HT-29 (cell line): ENCODE results near the gene RNF215. TPM values are rescaled to one million over a fixed set of nuclear protein-coding genes. Genes with fewer than 3 reads are reported as not detected.

Experiments
- DNase-seq: peaks from one replicate; pipeline ENCODE4 v3.0.0-alpha.2; 2015; ENCODE audit warnings: low spot score
- total RNA-seq: library from RNA; depleted of rRNA; stranded (reverse); fragments of >200 nt; shearing (Covaris generic); gene quantifications from 2 replicates; pipeline ENCODE4 v1.2.3, GENCODE V29; 2014; rRNA removed

The RNF215 gene
- 4.8 and 9.5 TPM in 2 replicates for total RNA-seq

DNA sequence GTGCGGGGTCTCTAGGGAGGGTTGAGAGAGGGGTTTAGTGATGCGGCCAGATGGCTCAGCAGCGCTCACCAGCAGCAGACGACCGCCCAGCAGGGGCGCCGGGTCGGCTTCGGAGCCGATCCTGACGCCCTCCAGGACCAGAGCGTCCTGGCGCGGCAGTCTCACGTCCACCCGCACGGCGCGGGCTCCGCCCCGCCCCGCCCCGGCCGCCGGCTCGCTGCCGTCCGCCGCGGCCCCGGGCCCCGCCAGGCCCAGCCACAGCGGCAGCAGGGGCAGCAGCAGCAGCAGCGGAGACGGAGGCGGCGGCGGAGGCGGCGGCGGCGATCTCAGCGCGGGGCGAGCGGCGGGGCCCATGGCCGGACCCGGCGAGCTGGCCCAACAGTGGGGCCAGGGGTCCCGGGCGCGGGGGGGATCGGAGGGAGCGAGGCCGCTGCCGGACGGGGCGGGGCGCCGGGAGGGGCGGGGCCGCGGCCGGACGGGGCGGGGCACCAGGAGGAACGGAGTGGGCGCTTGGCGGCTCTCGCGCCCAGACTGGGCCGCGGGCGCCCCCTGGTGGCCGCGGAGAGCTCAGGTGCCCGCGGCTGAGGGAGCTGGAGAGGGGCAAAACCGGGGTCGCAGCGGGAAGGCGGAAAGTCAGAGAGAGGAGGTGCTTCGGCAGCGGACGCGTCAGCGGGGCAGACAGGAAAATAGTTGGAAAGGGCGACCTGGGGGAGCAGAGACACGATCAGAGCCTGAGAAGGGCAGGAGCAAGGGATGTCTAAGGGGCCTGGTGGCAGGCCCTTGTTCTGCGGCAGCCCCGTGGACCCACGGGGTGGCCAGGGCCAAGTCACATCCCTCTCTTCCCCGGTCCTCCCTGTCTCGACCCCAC lies at the start of gene RNF215:
Gene RNF215, minus strand, starts transcription at position 452 of the 868 bp plus-strand sequence. Its CDS starts 98 bp downstream, at position 354.
- peak; percentile 73 for DNase-seq

DNA sequence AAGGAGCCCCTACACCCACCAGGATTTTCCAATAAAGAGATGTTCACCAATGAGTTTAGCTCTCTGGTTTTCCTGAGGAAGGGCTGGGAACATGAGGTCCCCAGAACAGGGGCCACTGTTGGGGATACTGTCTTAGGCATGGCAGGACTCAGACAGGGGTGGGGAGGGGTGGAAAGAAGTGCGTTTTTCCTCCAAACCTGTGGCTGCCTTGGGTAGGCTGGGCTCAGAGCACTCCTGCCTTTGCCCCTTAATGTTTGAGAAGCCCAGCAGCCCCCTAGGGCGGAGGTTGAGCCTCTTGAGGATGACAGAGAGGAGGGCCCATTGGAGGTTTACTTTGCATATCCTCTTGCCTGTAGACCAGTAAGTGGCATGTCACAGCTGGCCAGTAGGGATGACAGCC lies 49.0 kb upstream of the RNF215 start:
- no peak for DNase-seq

DNA sequence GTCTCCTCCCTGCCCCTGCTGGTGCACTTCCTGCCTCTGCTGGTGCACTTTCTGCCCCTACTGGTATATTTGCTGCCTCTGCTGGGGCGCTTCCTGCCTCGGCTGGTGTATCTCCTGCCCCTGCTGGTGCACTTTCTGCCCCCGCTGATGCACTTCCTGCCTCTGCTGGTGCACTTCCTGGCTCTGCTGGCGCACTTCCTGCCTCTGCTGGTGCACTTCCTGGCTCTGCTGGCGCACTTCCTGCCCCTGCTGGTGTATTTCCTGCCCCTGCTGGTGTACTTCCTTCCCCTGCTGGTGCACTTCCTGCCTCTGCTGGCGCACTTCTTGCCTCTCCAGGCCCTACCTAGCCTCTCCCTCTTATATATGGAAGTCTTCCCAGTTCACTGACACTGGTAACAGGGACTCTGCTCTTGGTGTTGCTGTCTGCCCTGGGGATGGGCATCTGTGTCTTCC lies 48.5 kb upstream of the RNF215 start:
- no peak for DNase-seq

DNA sequence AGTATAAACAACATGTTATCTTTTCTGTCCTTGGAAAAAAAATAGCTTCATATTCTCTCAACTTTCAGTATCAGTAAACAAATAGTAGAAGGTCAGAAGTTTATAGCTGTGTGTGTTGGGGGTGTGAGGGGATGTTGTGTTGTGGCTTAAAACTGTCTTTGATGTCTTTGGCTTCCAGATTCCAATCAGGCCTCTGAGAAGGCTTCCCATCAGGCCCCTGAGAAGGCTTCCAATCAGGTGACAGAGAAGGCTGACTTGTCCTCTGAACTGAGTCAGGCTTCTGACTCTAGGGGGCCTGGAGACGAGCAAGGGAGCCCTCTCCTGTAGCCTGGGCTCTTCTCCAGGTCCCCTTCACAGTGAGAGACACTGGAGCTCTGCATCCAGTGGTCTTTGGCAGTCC lies 47.6 kb upstream of the RNF215 start:
- DNase-seq = no peak

DNA sequence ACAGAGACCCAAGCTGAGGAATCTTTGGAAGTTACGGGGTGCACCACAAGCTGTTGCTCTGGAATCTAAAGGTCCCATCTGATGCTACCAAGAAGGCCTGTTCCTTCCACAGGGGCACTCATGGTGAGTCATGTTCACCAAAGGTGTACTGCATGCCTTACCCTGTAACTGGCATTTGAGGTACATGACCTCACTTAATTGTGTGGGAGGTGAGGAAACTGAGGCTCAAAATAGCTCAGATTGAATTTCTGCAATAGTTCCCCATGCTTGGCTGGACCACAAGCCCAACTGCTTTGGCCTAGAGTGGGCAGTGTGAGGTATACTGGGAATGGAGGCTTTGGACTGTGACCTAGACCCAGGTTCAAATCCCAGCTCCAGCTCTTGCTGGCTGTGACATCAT lies 46.6 kb upstream of the RNF215 start:
- no peak for DNase-seq

DNA sequence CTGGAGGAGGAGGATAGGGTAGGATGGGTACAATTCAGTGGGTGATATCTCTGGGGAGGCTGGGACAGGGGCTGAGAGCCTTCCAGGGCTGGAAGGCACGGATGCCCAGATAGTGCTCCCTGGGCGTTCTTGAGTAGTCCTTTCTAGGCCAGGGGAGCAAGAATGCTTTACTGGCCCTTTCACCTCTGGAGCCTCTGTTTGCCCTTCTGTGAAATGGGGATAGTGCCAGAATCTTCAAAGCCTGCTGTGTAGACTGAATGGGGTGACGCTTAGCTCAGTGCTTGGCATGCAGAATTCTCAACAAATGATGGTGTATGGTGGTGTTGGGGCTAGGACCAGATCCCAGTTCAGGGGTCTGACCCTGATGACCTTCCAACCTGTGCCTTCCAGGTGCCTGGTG lies 46.0 kb upstream of the RNF215 start:
- DNase-seq = no peak

DNA sequence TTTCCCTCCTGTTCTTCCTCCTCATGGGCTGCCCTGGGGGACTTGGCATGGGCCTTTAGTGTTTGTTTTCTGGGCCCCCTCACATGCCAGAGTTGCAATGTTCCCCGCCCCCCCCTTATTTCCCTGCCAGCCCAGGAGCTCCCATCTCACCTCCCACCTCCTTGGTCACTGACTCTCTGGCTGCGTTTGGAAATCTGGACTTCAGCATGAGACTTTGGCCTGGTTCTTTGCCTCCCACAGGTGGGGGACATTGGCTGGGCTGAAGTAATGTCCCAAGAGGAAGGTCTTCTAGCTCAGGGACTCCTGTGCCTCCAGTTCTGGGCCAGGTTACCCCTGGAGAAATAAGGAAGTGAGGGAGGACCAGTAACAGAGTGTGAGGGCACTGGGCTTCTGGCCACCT lies 45.3 kb upstream of the RNF215 start:
- no peak for DNase-seq

DNA sequence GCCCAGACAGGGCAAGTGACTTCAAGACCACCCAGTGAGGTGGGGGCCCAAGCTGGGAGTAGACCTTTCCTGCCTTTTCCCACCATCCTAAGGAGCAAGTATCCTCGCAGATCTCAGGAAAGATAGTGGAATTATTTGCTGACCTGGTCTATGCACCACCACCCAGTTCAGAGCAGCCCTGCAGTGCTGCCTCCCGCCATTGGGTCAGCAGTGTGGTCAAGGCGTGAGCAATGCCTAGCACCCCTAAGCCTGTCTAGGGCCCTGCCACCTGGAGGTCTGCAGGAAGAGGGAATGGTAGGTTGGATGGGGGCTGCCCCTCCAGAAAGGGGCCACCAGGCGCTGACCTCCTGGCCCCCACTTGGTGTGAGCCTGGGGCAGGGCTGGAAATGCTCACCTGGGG lies 44.9 kb upstream of the RNF215 start:
- no peak for DNase-seq

DNA sequence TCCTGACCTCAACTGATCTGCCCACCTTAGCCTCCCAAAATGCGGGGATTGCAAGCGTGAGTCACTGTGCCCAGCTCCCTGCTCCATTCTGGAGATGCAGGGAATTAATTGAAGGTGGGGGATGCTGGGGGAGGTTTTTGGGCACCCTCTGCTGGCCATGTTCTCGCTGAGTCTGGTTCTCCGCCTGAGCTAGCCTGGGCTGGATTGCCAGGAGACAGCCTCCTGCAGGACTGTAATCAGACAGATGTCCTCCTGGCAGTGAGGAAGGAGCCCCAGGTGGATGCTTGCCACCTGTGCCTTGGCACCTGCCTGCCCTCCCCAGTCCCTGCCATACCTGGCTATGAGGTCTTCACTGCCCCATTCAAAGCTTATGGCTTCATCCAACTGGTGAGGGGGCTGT lies 43.7 kb upstream of the RNF215 start:
- DNase-seq = no peak

DNA sequence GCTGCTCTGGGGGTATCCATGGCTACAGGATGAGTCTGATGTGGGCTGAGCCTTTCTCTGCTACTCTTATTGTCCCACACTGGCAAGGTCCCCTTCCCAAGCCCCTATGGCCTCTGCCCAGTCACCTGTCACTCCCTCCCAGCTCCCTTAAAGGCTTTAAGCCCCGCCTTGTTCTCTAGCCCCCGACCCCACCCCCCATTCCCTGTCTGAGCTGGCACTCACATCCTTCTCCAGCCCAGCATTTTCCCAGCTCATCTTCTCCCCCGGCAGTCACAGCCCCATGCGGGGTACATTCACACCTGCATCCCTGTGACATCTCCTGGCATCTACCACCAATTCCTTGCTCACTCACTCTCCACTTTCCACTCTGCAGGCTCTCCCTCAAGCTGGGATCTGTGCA lies 42.7 kb upstream of the RNF215 start:
- DNase-seq = no peak

DNA sequence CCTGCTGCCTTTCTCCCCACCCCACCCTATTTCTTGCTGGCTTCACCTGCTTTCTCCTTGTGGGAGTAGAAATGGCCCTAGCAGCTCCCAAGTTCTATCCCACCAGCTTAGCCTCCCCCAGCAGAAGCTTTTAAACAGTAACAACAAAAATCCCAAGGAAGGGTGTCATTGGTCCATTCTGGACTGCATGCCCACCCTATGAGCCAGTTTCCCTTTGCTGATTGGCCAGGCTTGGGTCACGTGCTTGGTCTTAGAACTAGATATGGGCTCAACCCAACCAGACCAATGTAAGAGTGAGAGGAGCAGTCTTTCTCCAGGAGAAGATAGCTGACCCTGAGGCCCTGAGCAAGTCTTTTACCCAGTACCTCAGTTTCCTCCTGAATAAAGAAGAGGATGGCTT lies 40.7 kb upstream of the RNF215 start:
- DNase-seq = no peak

DNA sequence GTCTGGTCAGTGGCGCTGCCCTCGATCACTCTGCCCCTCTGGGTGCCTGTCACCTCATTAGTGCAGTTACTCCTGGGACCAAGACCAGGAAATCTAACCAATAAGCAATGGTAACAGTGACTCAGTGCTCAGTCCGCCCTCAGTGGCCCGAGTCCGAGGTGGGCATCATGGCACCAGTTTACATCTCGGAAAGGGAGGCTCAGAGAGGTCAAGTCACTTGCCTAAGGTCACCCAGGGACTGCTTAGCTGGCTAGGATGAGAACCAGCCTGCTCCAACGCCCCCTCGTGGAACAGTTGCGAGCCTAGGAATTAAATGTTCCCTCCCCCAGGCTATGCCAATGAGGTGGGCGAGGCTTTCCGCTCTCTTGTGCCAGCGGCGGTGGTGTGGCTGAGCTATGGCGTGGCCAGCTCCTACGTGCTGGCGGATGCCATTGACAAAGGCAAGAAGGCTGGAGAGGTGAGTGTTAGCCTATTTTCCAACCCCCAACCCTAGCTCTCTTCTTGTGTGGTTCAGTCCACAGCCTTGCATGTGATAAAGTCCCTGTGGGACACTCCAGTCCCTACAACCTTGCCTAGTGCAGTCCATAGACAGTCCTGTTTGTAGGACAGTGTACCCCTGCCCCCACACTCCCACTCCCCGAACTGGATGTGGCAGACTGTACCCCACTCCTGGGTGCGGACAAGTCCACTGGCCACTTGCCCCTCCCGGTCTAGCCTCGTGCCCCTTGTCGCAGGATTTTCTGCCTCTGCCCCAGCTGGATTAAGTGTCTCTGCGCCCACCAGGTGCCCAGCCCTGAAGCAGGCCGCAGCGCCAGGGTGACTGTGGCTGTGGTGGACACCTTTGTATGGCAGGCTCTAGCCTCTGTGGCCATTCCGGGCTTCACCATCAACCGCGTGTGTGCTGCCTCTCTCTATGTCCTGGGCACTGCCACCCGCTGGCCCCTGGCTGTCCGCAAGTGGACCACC lies 39.5 kb upstream of the RNF215 start:
- peak; percentile 92 for DNase-seq

DNA sequence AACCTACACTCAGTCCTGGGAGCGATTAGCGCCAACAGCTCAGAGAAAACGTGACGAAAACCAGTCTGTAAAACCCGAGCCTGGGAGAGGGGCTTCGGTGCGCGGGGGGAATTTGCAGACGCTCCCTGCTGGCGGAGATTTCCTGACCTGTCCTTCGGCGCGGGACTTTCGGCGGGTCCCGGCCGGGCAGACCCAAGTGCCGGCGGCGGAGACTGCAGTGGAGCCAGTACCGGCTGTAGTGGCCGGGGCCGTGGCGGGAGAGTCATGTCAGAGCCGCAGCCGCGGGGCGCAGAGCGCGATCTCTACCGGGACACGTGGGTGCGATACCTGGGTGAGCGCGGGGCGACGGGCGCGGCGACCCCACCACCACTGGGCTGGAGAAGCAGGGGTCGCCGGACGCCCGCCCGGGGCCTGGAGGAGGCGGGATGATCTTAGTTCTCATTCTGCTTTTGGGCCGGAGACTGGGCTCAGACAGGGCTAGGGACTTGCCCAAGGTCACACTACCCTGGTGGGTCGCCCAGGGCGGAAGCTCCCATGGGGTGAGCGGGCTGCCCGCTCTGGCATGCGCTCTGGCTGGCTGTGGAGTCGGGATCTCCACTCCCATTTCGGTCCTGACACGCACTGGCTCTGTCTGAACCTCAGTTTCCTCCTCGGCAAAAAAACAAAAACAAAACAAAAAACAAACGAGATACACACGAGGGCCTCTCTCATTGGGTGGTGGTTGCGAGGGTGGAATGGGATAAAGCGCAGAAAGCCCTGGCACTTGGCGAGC lies 38.6 kb upstream of the RNF215 start, which contains the start of gene MTFP1:
Gene MTFP1, plus strand, starts transcription at position 153 of the 772 bp plus-strand sequence. Its CDS starts 112 bp downstream, at position 265.
- peak; percentile 55 for DNase-seq

DNA sequence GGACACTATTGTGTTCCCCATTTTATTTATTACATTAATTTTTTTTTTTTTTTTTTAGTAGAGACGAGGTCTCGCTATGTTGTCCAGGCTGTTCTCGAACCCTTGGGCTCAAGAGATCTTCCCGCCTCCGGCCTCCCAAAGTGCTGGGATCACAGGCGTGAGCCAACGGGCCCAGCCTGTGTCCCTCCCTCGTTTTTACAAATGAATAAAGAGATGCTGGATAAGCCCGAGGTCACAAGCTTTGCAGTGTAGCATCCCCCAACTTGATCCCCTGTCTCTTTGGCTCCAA lies 38.1 kb upstream of the RNF215 start:
- DNase-seq = no peak

DNA sequence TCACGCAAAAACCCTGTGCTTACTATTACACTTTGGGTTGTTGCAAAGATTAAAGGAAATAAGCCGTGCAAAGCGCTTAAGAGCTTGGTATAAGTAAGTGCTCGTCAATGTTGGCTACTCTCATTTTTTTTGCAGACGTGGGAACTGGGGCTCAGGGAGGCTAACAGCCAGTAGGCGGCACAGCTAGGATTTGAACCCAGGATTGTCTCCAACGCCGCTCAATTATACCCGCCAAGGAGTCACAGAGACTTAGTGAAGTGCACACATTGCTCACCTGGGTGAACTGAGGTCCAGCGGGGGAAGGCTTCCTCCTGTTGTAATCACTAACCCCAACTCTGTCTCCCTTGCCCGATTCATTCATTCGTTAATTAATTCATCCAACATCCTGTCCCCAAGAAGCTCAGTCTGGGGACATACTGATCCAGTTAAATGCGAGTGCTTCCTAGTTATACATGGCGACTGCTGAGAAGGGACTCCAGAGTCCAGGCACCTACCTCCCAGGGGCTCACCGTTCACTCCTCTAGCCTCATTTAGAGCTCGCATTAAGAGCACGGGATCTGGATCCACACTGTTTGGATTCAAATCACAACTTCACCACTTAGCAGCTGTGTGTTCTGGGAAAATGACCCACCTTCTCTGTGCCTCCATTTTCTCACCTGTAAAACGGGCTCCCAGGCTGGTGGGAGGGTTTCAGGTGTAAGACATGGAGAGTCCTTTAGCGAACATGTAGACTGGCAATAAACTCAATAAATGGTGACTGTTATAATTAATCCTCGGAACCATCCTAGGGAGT lies 37.5 kb upstream of the RNF215 start:
- peak; percentile 40 for DNase-seq

DNA sequence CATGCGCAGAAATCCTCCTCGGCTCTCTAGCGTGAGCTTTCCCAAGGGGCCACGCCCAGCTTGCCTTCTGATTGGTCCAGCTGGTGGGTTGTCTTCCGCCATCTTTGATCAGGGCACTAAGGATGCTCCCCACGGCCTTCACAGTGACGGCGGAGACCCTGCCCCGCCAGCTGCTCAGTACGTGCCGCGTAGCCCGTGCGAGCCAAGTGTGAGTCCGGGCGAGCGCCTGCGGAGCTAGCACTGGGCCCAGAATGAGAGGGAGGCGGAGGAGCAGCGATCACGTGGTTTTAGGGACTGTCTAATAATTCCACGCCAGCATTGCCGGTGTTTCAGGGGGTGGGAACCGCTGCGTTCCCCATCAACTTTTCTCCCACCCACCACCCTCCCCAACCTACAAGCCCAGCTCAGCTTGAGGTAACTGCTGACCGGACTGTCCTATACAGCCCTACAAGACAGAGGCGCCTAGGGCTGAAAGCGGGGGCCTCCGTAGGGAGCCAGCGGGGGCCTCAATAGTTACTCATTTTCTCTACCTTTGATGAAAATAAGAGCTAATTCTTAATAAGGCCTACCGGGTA lies 36.8 kb upstream of the RNF215 start:
- DNase-seq = peak; percentile 96

DNA sequence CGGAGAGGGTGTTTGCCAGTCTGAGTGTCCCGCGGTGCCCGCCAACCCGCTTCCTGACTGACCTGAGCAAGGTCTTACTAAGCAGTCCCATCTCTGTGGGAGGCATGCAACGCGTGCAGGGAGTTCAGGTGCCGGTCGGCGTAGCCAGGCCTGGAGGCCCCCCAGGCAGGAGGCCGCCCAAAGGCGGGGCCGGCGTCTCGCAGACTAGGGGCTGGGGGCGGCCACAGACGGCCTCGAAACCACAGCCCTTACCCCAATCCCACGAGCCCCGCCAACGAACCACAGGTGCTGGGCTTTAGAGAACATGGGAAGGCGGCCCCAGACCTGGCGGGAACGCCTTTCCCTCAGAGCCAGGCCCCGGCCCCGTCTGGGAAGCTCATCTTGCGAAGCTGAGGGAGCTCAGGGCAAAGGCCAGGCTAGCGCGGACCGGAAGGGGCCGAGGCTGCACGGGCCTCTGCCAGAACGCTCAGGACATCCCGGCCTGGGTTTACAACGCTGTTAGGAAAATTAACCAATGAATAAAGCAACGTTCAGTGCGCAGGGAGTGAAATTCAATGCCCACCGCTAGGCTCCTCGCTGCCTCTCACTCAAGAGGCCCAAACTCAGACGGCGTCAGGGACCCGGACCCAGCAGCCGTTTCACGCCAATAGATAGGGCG lies 36.2 kb upstream of the RNF215 start:
- DNase-seq = no peak

DNA sequence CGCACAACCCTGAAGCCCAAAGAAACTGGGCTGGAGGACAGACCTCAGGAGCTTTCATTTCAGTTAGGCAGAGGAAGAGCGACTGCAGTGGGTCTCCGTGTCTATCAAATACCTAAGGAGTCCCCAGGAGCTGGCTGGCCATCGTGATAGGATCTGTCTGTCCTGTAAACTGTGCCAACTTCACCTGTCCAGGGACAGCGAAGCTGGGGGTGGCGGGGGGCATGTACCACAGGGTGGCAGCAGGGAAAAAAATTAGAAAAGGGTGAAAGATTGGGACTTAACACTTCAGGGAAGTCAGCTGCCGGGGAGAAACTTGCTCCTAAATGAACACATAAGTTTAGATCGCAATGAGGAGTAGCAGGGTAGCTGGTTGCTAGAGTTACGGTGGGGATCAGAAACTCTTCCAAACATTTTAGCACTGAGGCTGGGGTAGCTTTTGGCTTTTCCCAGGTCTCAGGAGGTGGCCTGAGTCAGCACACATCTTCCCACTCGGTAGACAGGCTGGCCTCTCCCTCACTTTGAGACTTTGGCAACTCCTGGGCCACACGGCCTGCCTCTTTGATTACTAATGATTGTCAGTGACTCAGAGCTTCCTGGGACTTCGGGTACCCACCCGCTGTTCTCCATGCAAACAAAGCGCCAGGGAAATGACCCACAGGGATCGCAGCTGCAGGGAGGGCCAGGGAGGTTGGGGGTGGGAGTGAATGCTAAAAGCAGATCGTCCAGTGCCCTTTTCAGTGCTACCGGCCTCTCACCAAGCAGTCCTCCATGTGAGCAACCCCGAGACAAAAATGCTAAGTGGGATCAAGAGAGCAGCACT lies 35.5 kb upstream of the RNF215 start:
- DNase-seq = peak; percentile 76
